ENCODE results near the gene HGS. TPM values are rescaled to one million over a fixed set of nuclear protein-coding genes. Genes with fewer than 3 reads are reported as not detected.

The HGS gene
- total RNA-seq, 2 experiments from 2014 or later = 99.3 to 107 TPM

DNA sequence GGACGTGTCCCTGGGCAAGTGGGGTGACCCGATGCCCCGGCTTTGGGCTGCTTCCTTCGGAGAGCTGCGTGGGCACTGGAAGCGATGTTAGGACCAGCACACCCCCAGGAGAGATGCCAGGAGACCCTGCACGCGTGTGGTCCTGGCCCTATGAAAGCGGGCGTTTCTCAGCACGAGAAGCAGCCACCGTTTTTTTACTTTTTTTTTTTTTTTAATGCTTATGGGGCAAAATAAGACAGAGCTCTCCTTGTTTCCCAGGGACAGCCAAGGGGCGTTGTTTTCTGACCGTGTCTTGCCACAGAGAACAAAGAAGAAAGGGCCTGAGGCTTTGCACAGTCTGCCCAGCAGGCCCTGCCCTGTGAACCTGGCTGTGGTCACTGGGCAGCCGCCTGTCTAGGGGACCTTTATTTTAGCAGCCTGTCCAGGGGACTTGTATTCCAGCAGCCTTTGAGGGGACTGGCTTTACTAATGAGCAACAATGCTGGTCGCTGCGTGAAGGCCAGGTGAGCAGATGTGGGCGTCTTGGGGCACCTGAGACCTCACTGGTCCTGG lies 29.3 kb downstream of the HGS start:
- Mint-ChIP-seq H3K9me3 (no peaks in the 10 kb centered on the region), H3K27ac (peak overlapping the region; percentile 85), H3K4me3 (peak overlapping the region; percentile 90), H3K4me1 (peaks cover 25% of the 10 kb centered on the region), H3K27me3 (no peaks in the 10 kb centered on the region), H3K36me3 (peaks cover 8% of the 10 kb centered on the region)
- no peak for DNase-seq

DNA sequence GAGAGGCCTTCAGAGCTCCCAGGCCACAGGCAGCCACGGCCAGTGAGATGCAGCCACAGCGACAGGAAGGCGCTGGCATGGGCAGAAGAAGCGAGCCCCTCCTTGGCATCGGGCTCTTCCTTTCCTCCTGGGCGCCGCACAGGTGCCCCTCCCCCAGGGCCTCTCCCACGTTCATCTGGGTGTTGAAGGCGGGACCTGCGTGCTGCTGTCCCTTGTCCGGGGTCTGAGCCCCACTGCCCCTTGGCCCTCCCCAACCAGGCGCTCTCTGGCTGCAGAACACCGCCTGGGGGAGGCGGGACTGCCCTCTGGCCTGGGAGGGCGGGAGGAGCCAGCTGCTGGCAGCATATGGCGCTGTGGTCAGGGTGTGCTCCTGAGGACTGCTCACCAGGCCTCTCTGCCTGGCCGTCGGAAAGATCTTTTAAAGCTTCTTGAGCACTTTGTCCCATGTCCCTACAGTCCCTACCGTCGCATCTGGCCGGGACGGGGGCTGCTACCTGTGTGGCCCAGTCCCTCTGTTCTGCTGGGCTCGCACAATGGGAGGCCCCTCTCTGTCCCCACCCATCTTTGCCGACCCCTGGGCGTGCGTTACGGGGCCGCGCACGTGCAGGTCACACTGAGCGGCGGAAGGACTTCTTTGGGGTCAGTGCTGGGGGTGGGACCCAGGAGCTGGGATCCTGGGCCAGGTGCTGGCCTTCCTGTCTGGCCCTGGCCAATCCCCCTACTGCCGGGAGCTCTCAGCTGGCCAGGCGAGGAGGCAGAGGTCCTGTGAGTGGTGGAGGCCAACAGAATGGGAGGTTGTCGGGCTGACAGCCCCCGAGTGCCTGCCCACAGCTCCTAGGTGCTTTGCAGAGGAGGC lies 30.0 kb downstream of the HGS start:
- H3K27me3 Mint-ChIP-seq = no peaks in the 10 kb centered on the region
- H3K9me3 Mint-ChIP-seq = no peaks in the 10 kb centered on the region
- no peak overlapping the region for H3K27ac Mint-ChIP-seq
- H3K4me3 Mint-ChIP-seq = peak overlapping the region; percentile 90
- no peak for DNase-seq
- H3K4me1 Mint-ChIP-seq = peaks cover 24% of the 10 kb centered on the region
- H3K36me3 Mint-ChIP-seq = peaks cover 8% of the 10 kb centered on the region

DNA sequence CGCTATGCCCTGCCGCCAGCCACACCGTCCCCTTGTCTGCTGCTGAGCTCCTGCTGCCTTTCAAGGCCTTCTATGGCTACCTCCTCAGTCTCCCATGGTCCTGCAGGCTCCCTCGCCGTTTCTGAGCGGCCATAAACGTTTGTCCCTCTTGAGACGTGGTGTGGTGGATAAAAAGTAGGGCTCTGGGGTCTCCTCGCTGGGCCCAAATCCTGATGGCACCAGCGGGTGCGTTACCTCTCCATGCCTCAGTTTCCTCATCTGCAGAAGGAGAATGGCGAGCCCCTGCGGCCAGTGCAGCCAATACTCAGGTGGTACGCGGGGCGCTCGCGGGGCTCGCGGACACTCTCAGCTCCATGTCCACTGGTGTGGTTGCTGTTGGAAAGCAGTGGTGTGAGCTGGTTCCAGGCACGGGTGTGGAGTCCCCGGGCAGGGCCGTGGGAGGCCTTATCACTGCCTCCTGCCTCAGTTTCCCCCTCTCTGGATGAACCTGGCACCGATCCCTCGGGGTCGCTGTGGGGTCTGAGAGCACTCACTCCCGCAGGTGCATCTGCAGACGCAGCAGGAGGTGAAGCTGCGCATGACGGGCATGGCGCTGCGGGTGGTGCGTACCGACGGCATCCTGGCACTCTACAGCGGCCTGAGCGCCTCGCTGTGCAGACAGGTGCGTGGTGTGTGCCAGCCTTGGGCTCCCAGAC lies 30.7 kb downstream of the HGS start:
- Mint-ChIP-seq H3K4me1 (peaks cover 21% of the 10 kb centered on the region), H3K27ac (no peak overlapping the region), H3K4me3 (no peak overlapping the region), H3K27me3 (no peaks in the 10 kb centered on the region), H3K36me3 (peaks cover 9% of the 10 kb centered on the region), H3K9me3 (no peaks in the 10 kb centered on the region)
- no peak for DNase-seq

DNA sequence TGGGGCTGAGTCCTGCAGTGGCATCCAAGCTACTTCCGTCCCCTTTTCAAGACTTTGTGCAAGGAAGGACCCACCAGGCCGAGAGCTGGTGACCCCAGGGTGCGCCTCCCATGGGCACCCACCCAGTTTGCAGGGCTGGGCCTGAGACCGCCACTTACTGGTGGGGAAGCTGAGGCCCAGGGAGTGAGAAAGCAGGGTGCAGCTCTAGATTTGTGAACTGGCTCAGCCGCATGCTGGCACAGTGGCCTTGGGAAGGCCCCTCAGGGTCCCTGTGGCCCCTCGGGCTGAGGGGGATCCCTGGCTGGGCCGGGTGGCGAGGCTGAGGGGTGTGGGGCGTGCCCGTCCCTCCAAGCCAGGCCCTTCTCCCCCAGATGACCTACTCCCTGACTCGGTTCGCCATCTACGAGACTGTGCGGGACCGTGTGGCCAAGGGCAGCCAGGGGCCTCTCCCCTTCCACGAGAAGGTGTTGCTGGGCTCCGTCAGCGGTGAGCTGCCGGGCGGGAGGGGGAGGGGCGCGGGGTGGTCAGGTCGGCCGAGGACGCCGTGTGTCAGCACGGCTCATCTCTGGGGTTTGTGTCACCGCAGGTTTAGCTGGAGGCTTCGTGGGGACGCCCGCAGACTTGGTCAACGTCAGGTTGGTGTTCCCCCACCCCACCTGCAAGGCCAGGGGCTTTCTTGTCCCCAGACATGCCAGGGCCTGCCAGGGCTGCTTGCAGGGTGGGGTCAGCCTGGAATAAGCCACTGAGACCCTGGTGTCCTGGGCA lies 31.5 kb downstream of the HGS start:
- peaks cover 15% of the 10 kb centered on the region for H3K4me1 Mint-ChIP-seq
- H3K27me3 Mint-ChIP-seq = no peaks in the 10 kb centered on the region
- H3K36me3 Mint-ChIP-seq = peaks cover 5% of the 10 kb centered on the region
- no peak overlapping the region for H3K4me3 Mint-ChIP-seq
- no peak overlapping the region for H3K27ac Mint-ChIP-seq
- no peak for DNase-seq
- no peaks in the 10 kb centered on the region for H3K9me3 Mint-ChIP-seq

DNA sequence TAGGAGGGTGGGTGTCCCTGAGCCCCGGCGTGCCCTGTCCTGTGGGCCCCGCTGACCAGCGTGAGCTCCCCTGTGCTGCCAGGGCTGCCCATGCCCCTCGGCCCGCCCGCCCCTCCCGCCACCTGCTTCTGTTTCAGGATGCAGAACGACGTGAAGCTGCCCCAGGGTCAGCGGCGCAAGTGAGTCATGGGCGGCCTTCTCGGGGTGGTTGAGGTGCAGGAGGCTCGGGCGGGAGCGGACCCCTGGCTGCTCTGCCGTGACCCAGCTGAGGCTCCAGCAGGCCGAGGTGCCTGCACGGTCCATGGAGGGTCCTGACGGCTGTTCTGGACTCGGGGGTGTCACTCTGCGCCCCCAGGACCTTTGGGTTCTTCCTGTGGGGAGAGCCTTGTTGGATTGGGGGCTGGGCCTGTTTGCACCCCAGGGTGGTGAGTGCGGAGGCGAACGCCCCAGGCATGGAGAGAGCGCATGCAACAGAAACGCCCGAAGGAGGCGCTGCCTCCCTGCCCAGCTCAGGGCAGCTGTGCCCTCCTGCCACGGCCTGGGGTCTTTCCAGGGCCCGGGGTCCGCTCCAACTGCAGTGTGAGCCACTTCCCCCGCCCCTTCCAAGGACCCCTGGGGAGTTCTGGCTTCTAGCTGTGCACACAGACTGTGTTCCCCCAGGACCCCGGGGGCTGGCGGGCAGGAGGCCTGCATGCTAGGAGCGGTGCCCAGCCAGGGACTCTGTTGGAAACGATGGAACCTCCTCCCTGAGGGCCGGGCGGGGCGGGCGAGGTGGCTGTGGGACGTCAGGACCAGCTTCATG lies 32.3 kb downstream of the HGS start:
- no peak overlapping the region for H3K27ac Mint-ChIP-seq
- H3K27me3 Mint-ChIP-seq = no peaks in the 10 kb centered on the region
- no peaks in the 10 kb centered on the region for H3K9me3 Mint-ChIP-seq
- DNase-seq = no peak
- H3K36me3 Mint-ChIP-seq = peaks cover 5% of the 10 kb centered on the region
- H3K4me3 Mint-ChIP-seq = no peak overlapping the region
- peaks cover 8% of the 10 kb centered on the region for H3K4me1 Mint-ChIP-seq

DNA sequence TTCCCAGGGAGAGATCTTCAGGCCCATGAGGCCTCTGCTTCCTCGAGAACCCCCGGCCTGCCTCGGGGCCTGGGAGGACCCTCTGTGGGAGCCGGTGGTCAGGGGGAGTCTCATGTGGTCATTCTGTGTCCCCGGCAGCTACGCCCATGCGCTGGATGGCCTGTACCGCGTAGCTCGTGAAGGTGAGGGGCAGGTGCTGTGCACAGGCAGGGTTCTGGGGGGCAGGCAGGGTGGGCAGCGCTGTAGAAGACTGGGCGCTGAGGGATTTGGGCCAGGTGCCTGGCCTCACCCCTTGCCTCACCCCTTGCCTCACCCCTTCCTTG lies 32.8 kb downstream of the HGS start:
- DNase-seq = no peak
- Mint-ChIP-seq H3K9me3 (no peaks in the 10 kb centered on the region), H3K4me3 (no peak overlapping the region), H3K36me3 (peaks cover 5% of the 10 kb centered on the region), H3K27ac (no peak overlapping the region), H3K4me1 (peaks cover 7% of the 10 kb centered on the region), H3K27me3 (no peaks in the 10 kb centered on the region)

DNA sequence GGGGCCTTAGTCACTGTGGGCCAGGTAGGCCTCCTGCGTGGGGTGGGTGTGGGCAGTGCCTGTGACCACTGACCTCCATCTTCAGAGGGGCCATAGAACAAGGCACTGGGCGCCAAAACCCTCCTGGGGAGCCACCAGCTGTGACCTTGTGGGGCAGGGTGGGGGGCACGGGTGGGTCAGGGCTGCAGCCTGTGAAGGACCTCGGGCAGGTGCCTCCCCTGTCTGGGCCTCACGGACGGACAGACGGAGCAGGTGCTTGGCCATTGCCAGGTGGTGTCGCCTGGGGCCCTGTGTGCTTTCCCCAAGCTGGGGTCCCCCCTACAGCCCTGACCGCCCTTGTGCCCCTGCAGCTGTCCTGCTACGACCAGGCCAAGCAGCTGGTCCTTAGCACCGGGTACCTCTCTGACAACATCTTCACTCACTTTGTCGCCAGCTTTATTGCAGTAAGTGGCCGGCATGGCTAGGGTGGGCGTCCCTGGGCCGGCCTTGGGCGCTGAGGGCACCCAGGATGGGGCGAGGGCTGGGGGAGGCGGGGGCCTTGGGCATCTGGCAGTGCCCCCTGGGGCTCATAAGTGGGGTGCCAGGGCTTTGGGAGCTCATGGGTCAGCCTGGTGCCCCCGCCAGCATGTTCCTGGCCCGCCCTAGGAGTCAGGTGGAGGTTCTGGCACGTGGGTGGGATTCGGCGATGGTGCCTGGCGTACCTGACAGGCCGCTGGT lies 33.4 kb downstream of the HGS start:
- DNase-seq = no peak
- H3K9me3 Mint-ChIP-seq = no peaks in the 10 kb centered on the region
- peaks cover 5% of the 10 kb centered on the region for H3K36me3 Mint-ChIP-seq
- peaks cover 7% of the 10 kb centered on the region for H3K4me1 Mint-ChIP-seq
- no peaks in the 10 kb centered on the region for H3K27me3 Mint-ChIP-seq
- no peak overlapping the region for H3K27ac Mint-ChIP-seq
- H3K4me3 Mint-ChIP-seq = no peak overlapping the region

DNA sequence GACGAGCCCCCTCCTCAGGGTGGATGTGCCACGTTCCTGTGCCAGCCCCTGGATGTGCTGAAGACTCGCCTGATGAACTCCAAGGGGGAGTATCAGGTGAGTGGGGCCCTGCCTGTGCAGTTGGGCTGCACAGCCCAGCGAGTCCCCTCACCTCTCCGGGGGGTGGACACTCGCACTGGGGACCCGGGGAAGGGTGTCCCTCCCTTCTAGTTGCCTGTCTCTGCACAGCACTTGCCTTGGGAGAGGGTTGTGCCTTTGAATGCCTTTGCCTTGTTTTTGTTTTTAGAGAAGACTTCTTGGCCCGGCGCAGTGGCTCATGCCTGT lies 33.9 kb downstream of the HGS start:
- no peaks in the 10 kb centered on the region for H3K27me3 Mint-ChIP-seq
- H3K36me3 Mint-ChIP-seq = peaks cover 3% of the 10 kb centered on the region
- H3K4me3 Mint-ChIP-seq = no peak overlapping the region
- H3K4me1 Mint-ChIP-seq = peaks cover 6% of the 10 kb centered on the region
- no peaks in the 10 kb centered on the region for H3K9me3 Mint-ChIP-seq
- DNase-seq = no peak
- no peak overlapping the region for H3K27ac Mint-ChIP-seq

DNA sequence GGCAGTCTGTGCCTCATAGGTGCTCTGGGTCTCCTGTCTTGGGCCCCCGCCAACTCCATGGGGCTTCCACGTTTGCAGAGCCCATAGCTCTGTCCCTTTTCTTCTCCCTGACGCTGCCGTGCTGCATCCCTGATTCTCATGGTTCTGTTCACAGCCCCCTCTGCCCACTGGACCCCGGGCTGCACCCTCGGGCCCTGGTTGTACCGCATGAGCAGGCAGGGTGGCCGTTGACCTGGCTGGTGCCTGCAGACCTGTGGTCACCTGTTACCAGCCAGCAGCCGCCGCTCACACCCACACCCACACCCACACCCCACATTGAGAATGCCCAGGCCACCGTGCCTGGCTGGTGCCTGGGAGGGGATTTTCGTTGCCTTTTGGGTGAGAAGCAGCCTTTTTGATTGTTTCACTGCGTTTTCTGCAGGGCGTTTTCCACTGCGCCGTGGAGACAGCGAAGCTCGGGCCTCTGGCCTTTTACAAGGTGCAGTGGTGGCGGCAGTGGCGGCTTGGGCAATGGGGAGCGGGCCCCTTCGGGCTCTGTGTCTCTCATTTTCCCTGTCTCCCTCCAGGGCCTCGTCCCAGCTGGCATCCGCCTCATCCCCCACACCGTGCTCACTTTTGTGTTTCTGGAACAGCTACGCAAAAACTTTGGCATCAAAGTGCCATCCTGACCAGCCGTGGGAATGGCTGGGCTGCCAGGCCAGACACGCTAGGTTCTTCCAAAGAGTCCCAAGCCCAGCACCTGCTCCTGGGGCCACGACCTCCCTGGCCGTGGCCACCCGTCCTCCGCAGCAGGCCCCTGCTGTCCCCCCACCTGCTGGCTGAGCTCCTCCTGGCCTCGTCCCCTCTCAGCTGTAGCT lies 35.8 kb downstream of the HGS start:
- Mint-ChIP-seq H3K4me1 (no peaks in the 10 kb centered on the region), H3K27me3 (peaks cover 10% of the 10 kb centered on the region), H3K4me3 (no peak overlapping the region), H3K36me3 (peaks cover 2% of the 10 kb centered on the region), H3K9me3 (no peaks in the 10 kb centered on the region), H3K27ac (no peak overlapping the region)
- DNase-seq = no peak

DNA sequence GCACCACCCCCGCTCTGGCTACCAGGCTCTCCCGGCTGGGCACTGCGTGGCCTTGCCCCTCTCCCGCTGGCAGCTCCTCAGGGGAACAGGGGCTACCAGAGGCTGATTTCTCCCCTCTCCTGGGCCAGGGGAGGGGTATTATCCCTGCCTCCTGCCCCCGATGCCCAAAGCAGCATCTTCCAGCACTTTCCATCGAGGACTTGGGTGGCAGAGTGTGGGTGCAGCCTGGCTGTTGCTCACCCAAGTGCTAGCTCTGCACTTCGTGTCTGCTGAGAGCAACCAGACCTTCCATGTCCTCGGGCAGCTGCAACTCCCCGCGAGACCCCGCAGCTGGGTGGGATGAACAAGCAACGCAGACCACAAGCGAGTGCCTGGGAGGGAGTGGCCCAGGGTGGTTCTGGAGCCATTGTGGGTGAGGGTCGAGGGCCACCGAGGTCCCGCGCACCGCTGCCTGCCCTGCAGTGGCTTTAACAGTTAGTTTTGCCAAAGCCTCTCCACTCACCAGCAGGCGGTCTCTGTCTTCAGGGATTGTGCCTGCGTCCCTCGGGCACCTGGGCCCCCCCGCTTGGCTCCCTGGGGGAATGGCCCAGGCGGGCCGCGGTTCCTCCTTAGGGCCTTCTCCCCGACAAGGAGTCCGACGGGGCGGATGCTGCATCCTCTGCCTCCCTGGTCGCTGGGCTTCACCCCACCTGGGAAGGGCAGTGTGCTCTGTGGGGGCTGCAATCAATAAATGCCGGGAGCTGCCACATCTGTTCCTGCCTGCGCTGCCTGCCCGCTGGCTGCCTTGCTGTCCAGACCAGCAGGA lies 36.7 kb downstream of the HGS start:
- peaks cover 2% of the 10 kb centered on the region for H3K36me3 Mint-ChIP-seq
- H3K27ac Mint-ChIP-seq = no peak overlapping the region
- H3K4me1 Mint-ChIP-seq = no peaks in the 10 kb centered on the region

DNA sequence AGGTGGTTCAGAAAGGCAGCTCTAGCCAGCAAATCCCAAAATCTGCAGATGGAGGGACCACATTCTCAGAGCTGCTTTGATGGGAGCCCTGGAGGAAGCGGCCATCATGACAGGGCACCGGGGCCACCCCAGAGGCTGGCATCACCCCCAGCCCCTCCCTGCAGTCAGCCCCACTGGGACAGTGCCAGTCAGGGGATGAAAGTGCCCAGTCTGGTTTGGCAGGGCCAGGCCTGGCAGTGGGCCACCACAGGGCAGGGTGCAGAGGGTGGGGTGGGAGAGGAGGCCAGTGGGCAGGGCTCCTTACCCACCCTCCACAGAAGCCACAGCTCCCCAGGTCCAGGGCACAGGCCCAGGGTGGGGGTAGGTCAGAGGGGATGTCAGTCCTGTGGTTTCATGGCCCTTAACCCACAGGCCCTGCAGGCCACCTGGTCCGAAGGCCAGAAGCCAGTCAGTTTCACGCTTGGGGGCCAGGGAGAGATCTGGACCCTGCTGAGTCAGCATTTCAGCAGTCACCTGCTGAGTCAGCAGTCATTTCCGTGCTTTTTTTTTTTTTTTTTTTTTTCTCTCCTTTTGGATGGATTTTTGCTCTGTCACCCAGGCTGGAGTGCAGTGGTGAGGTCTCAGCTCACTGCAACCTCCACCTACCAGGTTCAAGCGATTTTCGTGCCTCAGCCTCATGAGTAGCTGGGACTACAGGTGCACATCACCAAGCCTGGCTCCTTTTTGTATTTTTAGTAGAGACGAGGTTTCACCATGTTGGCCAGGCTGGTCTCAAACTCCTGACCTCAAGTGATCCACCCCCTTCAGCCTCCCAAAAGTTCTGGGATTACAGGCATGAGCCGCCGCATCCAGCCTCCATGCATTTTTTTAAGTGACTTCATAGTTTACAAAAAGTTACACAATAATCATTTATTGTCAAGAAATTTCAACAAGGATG lies 38.6 kb downstream of the HGS start:
- no peaks in the 10 kb centered on the region for H3K4me1 Mint-ChIP-seq
- no peak overlapping the region for H3K4me3 Mint-ChIP-seq
- no peak for DNase-seq
- H3K27me3 Mint-ChIP-seq = peaks cover 16% of the 10 kb centered on the region
- no peaks in the 10 kb centered on the region for H3K9me3 Mint-ChIP-seq
- peaks cover 2% of the 10 kb centered on the region for H3K36me3 Mint-ChIP-seq
- no peak overlapping the region for H3K27ac Mint-ChIP-seq

More for the DNA sequence above, 36.7 kb downstream of the HGS start:
- Mint-ChIP-seq H3K4me3 (no peak overlapping the region), H3K27me3 (peaks cover 10% of the 10 kb centered on the region), H3K9me3 (no peaks in the 10 kb centered on the region)
- DNase-seq = no peak

DNA sequence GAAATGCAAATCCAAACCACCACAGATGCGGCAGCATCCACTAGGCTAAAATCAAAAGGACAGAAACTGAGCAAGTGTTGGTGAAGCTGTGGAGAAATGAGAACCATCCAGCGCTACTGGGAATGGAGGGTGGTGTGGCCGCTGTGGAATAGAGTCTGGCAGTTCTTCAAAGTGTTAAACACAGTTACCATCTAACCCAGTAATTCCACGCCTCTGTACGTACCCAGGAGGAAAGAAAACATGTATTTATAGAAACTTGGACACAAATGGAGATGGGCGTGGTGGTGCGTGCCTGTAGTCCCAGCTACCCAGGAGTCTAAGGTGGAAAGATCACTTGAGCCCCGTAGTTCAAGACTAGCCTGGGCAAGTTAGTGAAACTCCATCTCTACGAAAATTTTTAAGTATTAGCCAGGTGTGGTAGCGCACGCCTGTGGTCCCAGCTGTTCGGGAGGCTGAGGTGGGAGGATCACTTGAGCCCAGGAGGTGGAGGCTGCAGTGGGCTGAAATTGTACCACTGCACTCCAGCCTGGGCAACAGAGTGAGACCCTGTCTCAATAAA lies 39.9 kb downstream of the HGS start:
- no peaks in the 10 kb centered on the region for H3K9me3 Mint-ChIP-seq
- no peaks in the 10 kb centered on the region for H3K4me1 Mint-ChIP-seq
- no peak overlapping the region for H3K27ac Mint-ChIP-seq
- peaks cover 16% of the 10 kb centered on the region for H3K27me3 Mint-ChIP-seq
- peaks cover 2% of the 10 kb centered on the region for H3K36me3 Mint-ChIP-seq
- no peak overlapping the region for H3K4me3 Mint-ChIP-seq
- no peak for DNase-seq

All from activated naive CD8-positive, alpha-beta T cell treated with anti-CD3 and anti-CD28 coated beads for 36 hours (primary cell).